HG03280 (cell line): ENCODE results near the gene IDUA.
"Not testable (repeated sequence)": the region's sequence is repeated elsewhere in the genome, so short reads cannot be mapped to it uniquely, and the experiment has no call there.

Source experiments
- ATAC-seq: cut with Tn5 transposase; IDR thresholded peaks from one replicate; pipeline ENCODE4 v1.9.1; 2021; ENCODE audit warnings: mild to moderate bottlenecking, moderate library complexity; ENCODE audit not compliant: unreplicated experiment

Gene IDUA

DNA sequence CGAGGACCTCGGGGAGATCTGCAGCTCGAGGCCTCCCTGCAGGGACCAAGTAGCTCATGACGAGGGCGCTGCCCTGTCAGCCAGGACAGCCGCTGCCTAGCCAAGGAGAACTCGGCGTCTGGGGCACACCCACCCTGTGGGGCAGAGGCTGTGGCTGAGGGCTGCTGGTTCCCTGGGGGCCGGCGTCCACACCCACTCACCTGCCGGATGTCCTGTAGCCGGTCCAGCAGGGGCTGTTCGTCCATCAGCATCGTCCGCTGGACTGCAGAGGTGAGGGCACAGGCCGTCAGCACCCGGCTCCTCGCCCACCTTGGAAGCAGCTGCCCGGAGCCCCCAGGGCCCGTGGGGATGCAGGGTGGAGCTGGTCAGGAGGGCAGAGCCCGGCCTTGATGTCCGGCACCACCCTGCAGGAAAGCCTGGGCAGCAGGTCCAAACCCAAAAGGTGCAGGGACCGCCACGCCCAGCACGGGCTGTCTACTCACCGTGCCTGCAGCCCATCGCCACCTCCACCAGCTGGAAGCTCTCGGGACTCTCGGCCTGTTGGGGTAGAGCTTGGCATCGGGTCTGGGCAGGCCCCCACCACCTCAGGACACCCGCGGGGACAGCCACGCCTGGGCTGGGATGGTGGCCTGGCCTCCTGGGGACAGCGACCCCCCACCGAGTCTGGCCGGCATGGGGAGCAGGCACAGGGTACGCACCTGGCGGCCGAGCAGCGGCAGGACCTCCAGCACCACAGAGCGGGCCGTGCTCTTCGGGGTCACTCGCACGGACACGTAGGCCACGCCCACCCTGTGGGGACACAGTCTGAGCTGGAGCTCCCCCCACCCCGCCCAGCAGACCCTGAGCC is 20.4 kb upstream of the IDUA start:
- no peak for ATAC-seq

GRCh38 chr4:967113-968104 is 19.4 kb upstream of the IDUA start:
- ATAC-seq, result no peak

- ATAC-seq, result no peak
These were observed 18.6 kb upstream of the IDUA start for GRCh38 chr4:968221-968620.

DNA sequence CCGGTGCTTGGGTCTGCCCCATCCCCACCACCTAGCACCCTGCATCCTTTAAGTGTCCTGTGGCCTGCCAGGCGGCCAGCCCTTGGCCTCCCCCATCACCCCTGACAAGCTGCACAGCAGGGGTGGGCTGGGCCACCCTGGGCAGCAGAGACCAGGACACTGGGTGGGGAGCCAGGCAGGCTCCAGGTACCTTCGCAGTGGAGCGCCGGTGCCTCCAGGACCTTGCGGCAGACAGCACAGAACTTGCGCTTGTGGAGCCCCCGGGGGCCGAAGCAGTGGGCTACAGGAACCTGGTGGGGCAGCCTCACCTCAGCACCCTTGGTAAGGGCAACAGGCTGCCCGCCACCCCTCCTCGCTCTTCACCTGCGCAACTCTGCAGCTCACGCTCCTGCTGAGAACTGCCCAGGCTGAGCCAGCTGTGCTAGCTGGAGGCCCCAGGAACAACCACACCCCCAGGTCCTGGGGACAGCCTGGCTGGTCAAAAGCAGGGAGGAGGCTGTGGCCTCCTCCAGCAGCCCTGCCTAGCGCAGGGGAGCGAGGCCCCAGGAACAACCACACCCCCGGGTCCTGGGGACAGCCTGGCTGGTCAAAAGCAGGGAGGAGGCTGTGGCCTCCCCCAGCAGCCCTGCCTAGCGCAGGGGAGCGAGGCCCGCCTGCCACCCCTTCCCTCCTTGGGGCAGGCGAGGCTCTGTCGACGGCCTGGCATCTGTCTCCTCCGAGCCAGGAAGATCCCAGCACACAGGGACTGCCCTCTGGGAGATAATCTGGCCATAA is 18.0 kb upstream of the IDUA start:
- no peak for ATAC-seq

DNA sequence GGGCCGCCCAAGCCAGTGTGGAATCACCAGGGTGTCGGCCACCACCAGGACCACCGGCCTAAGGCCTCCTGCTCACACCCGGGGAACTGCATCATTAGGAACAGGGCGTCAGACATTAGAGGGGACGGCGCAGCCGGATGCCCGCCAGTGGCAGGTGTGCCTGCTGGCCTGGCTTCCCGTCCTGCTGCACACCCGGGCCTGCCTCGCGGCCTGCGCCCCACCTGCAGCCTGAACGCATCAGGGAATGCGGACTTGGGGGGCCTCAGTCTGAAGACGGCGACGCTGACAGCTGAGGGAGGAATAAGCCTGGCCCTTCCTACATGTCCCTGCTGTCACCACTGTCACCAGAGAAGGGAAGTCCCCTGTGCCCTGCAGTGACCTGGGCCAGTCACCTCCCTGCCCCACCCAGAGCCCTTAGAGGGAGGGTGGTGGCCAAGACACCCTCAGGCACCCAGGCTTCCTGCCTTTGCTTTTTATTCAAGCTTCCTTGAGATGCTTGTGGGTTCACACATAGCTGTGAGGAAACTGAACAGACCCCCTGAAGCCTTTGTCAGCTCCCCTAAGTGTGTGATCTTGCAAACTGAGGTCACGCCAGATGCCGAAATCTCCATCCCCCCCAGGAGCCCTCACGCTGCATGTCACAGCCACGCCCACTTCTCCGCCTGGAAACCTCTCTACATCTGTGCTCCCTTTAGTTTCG is 16.6 kb upstream of the IDUA start:
- no peak for ATAC-seq

DNA sequence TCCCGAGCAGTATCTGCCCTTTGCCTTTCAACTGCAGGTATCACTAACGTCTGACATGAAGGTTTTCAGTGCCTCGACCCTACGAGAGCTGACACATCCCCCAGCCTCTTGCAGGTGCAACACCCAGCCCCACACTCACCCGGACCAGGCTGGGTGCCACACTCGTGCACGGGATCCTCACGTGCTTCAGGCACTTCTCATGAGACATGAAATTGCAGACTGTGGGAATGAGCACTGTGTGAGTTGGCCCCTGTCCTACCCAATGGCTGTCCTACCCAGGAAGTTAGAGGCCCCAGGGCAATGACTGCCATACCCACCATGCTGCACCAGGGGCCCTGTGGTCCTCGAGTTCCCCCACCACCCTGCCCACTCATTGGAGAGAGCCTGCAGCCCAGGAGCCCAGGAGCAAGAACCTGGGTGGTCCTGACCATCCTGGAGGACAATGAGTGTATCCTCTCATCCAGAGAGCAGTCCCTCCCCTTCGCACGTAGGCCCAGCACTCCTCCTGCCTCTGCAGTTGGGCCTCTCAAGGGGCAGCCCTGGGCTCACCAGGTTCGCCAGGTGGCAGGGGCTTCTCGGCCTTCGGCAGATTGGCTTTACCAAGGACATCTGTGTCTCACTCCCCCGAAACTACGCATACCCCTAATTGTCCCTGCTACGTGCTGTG is 15.9 kb upstream of the IDUA start:
- no peak for ATAC-seq

GRCh38 chr4:971666-972500 is 15.0 kb upstream of the IDUA start:
- no peak for ATAC-seq

DNA sequence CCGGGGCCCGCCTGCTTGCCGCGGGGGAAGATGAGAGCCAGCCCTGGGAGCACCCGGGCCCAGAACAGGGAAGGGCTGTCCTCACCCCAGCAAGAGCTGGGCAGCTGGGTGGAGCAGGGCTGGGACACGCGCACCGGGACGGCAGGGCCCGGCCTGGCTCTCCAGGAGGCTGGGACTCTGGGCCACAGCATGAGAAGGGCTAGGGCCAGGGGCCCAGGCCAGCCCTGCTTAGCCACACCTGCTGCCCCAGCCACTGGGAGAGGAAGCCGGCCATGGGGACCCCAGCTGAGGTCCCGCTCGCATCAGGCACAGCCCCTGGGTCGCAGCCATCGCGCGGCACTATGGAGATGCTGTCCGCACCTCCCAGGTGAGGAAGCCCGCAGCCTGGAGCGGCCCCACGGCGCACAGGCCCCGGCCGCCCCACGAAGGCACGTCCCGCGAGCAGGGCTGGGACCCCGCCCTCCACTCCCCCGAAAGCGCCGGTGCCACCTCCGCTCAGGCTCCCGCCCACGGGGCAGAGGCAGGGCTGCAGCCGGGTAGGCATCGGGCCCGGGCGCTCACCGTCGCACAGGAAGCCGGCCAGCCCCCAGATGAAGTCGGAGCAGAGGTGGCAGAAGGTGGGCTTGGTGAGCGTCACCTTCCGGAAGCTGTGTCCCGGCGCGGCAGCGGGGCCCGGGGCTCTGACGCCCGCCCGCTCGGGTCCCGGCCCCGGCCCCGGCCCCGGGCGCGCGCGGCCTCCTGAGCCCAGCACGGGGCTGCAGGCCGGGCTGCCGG is 14.0 kb upstream of the IDUA start:
- peak; percentile 44 for ATAC-seq

GRCh38 chr4:973431-974397 is 13.1 kb upstream of the IDUA start, which contains the start of gene DGKQ:
TSS of gene DGKQ (minus strand) at chr4:973569. CDS start at chr4:973482, 87 bp downstream.
- ATAC-seq, result peak; percentile 79

DNA sequence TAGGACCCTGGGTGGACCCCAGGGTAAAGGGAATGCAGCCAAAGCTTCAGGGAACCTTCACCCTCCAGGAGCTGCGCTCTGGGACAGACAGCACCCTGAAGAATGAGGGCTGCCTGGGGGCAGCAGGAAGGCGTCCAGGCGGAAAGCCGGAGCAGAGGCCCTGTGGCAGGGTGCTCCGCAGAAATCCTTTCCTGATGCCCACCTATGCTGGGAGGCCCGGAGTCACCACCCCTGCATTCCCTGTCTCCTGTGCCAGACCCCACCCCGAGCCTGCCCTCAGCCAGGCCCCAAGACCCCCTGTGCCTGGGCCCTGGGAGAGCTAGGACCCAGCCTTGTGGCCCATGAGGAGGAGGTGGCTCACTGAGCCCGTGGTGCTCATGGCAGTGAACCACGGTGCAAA is 12.2 kb upstream of the IDUA start:
- no peak for ATAC-seq

DNA sequence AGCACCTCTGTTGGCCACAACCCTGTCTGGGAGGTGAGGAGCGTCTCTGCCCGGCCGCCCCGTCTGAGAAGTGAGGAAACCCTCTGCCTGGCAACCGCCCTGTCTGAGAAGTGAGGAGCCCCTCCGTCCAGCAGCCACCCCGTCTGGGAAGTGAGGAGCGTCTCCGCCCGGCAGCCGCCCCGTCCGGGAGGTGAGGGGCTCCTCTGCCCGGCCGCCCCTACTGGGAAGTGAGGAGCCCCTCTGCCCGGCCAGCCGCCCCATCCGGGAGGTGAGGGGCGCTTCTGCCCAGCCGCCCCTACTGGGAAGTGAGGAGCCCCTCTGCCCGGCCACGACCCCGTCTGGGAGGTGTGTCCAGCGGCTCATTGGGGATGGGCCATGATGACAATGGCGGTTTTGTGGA is 10.8 kb upstream of the IDUA start:
- not testable (repeated sequence) for ATAC-seq

DNA sequence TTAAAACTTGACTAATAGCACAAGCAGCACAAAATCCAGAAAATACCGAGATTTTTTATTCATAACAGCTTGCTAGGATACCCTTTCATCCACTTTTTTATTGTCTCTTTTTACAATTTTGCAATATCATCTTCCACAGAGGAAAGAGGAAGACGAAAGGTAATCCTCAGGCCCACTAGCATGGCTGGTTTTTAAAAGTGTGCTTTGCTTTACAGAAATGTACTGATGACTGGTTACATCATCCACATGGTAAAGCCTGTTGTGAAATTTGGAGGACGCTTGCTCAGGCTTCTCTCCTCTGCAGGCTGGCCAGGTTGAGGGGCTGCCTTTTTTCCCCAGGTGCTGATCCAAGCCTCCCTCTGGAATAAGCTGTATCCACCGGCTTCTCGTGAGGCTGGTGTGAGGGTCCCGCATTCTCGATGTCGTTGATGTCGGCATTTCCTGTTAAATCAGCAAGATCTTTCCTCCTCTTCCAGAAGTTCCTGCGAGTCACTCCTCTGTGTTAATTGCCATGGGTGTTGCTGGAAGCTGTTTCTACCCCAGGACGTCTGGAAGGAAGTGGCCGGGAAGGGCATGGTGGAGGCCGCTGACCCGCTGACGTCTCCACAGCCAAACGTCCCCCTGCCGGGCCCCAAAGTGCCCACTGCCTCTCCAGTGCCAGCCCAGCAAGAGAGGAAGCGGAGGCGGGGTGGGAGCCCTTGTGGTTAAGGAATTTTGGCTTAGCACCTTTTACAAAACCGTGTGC is 7.7 kb upstream of the IDUA start:
- no peak for ATAC-seq

- no peak for ATAC-seq
These were observed 4.6 kb upstream of the IDUA start for GRCh38 chr4:982291-982690.

- ATAC-seq, result no peak
These were observed 4.0 kb upstream of the IDUA start for GRCh38 chr4:982814-983213.

DNA sequence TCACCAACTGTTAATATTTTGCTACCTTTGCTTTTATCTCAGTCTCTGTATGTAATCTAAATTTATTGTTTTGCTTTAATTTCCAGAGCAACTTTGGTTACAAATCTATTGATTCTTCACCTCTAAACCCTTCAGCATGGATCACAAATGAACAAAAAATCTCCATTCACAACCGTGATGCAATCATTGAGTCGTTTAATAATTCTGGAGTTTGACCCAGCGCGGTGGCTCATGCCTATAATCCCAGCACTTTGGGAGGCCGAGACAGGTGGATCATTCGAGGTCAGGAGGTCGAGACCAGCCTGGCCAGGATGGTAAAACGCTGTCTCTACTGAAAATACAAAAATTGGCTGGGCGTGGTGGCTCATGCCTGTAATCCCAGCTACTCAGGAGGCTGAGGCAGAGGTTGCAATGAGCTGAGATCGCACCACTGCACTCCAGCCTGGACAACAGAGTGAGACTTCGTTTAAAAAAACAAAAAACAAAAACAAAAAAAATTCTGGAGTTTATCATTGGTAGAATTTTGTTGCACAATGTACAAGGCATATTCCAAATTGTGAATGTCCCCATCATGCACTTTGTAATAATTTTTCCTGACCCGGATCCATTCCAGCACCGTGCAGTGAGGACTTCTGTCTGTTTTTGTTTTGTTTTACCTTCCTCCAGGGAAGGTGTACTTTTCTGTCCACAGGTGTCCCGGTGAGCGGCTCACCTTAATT is 2.3 kb upstream of the IDUA start:
- no peak for ATAC-seq
